ENCODE data around the gene ASTN2. TPM values are rescaled to one million over a fixed set of nuclear protein-coding genes. Genes with fewer than 3 reads are reported as not detected.

ASTN2 gene
- total RNA-seq, 1 donor from 2014 or later: 0.53 TPM

- DNase-seq (ENCODE audit: low read depth): no peak
- FAIRE-seq: peak; percentile 55
- Histone ChIP-seq H3K36me3 (ENCODE audit: control insufficient read depth, insufficient read depth, low read length) (no peaks in the 10 kb centered on the region), H3K4me3 (ENCODE audit: low read depth, low read length) (no peak overlapping the region), H3K27me3 (ENCODE audit: control insufficient read depth, insufficient read depth, low read length) (no peaks in the 10 kb centered on the region)
- no peak for TF ChIP-seq CTCF (IDR thresholded peaks at IDR 0.05; ENCODE audit: insufficient read depth, low read length, severe bottlenecking)
Observed at GRCh38 chr9:116749772-116750171, 665.1 kb downstream of the ASTN2 start.

- Histone ChIP-seq H3K4me3 (ENCODE audit: low read depth, low read length) (no peak overlapping the region), H3K36me3 (ENCODE audit: control insufficient read depth, insufficient read depth, low read length) (no peaks in the 10 kb centered on the region), H3K27me3 (ENCODE audit: control insufficient read depth, insufficient read depth, low read length) (no peaks in the 10 kb centered on the region)
- no peak for FAIRE-seq
- TF ChIP-seq CTCF (IDR thresholded peaks at IDR 0.05; ENCODE audit: insufficient read depth, low read length, severe bottlenecking): no peak
- no peak for DNase-seq (ENCODE audit: low read depth)
Observed at GRCh38 chr9:116749176-116749575, 665.7 kb downstream of the ASTN2 start.

- no peaks in the 10 kb centered on the region for H3K27me3 ChIP-seq (ENCODE audit: control insufficient read depth, insufficient read depth, low read length)
- TF ChIP-seq CTCF (IDR thresholded peaks at IDR 0.05; ENCODE audit: insufficient read depth, low read length, severe bottlenecking): no peak
- no peak for DNase-seq (ENCODE audit: low read depth)
- H3K36me3 ChIP-seq (ENCODE audit: control insufficient read depth, insufficient read depth, low read length): no peaks in the 10 kb centered on the region
- no peak for FAIRE-seq
- H3K4me3 ChIP-seq (ENCODE audit: low read depth, low read length): no peak overlapping the region
Observed at GRCh38 chr9:116741742-116742141, 673.1 kb downstream of the ASTN2 start.

GRCh38 chr9:116741086-116741740 is 673.6 kb downstream of the ASTN2 start:
- DNase-seq (ENCODE audit: low read depth) (no peak), FAIRE-seq (no peak)
- no peak for TF ChIP-seq CTCF (IDR thresholded peaks at IDR 0.05; ENCODE audit: insufficient read depth, low read length, severe bottlenecking)
- no peak overlapping the region for H3K4me3 ChIP-seq (ENCODE audit: low read depth, low read length)
- H3K27me3 ChIP-seq (ENCODE audit: control insufficient read depth, insufficient read depth, low read length): no peaks in the 10 kb centered on the region
- H3K36me3 ChIP-seq (ENCODE audit: control insufficient read depth, insufficient read depth, low read length): no peaks in the 10 kb centered on the region

GRCh38 chr9:116737152-116737546 is 677.7 kb downstream of the ASTN2 start:
- no peaks in the 10 kb centered on the region for H3K36me3 ChIP-seq (ENCODE audit: control insufficient read depth, insufficient read depth, low read length)
- no peak overlapping the region for H3K4me3 ChIP-seq (ENCODE audit: low read depth, low read length)
- peak; percentile 99 for TF ChIP-seq CTCF (IDR thresholded peaks at IDR 0.05; ENCODE audit: insufficient read depth, low read length, severe bottlenecking)
- H3K27me3 ChIP-seq (ENCODE audit: control insufficient read depth, insufficient read depth, low read length): peaks cover 2% of the 10 kb centered on the region
- FAIRE-seq (no peak), DNase-seq (ENCODE audit: low read depth) (peak; percentile 57)

All from bronchial epithelial cell (primary cell).